Left ventricle myocardium inferior (tissue), 1 donor: Measurements from ENCODE around the gene DSG3. TPM values are rescaled to one million over a fixed set of nuclear protein-coding genes. Genes with fewer than 3 reads are reported as not detected.

ENCODE experiments used
- DNase-seq: peaks from one replicate; pipeline ENCODE4 v3.0.0-alpha.2; 2020
- H3K27ac ChIP-seq: fragments of 200-600 bp; replicated peaks from 2 replicates; pipeline ENCODE4 v1.8.0; 2021
- H3K27me3 ChIP-seq: fragments of 200-600 bp; 2 replicates; pipeline ENCODE4 v1.8.0; 2021; ENCODE audit warnings: low read depth
- H3K36me3 ChIP-seq: fragments of 200-600 bp; 2 replicates; pipeline ENCODE4 v1.8.0; 2021
- H3K4me1 ChIP-seq: fragments of 200-600 bp; 2 replicates; pipeline ENCODE4 v1.8.0; 2021
- H3K4me3 ChIP-seq: fragments of 200-600 bp; 2 replicates; pipeline ENCODE4 v1.8.0; 2021; ENCODE audit warnings: mild to moderate bottlenecking, moderate library complexity
- H3K9me3 ChIP-seq: fragments of 200-600 bp; replicated peaks from 2 replicates; pipeline ENCODE4 v1.8.0; 2021
- CTCF ChIP-seq: fragments of 200-600 bp; IDR thresholded peaks from 2 replicates; pipeline ENCODE4 v1.8.0; 2021; ENCODE audit warnings: antibody characterized with exemption, mild to moderate bottlenecking, borderline replicate concordance
- intact Hi-C: fragments of 100-400 bp; cut with micrococcal nuclease; formaldehyde crosslinking; loops from one replicate; pipeline ENCODE4 v1.11.0; 2022
- total RNA-seq: library from RNA; stranded (reverse); fragmentation: NEBNext Ultra II Directional; extraction: Animal tissue kit (Norgen Biotek cat#: 25700); gene quantifications from one replicate; pipeline ENCODE4 v1.2.1, GENCODE V29; 2021
- donor health status: DM: no; HTN: yes; CAD: no; lungs with severe emphysema.

Gene DSG3
- total RNA-seq, 1 donor from 2014 or later, result not detected

- no peaks in the 10 kb centered on the region for H3K27me3 ChIP-seq
- TF ChIP-seq CTCF, result no peak
- H3K9me3 ChIP-seq, result no peaks in the 10 kb centered on the region
- no peak for DNase-seq
- H3K4me3 ChIP-seq, result no peak overlapping the region
- peaks cover 34% of the 10 kb centered on the region for H3K36me3 ChIP-seq
- H3K27ac ChIP-seq, result no peak overlapping the region
- no peaks in the 10 kb centered on the region for H3K4me1 ChIP-seq
- intact Hi-C loops, result no loop called here
Measured at GRCh38 chr18:31526374-31526773, 78.8 kb downstream of the DSG3 start.

Other genes with a start within 250 kb of the DSG3 start
- gene DSG1, start 129.6 kb upstream of the DSG3 start, total RNA-seq, result 1.3 TPM
- not detected for gene DSG4, start 71.0 kb upstream of the DSG3 start, total RNA-seq
- gene DSG2, start 50.4 kb downstream of the DSG3 start, total RNA-seq, result 42.6 TPM
- gene TTR, start 144.1 kb downstream of the DSG3 start, total RNA-seq, result not detected
- 5.3 TPM for gene B4GALT6, start 236.8 kb downstream of the DSG3 start, total RNA-seq